HG03097 (cell line): ENCODE data around the gene DEF6.

Experiments used
- ATAC-seq: cut with Tn5 transposase; IDR thresholded peaks from one replicate; pipeline ENCODE4 v1.9.1; 2021; ENCODE audit not compliant: unreplicated experiment, low FRiP score

Gene DEF6

DNA sequence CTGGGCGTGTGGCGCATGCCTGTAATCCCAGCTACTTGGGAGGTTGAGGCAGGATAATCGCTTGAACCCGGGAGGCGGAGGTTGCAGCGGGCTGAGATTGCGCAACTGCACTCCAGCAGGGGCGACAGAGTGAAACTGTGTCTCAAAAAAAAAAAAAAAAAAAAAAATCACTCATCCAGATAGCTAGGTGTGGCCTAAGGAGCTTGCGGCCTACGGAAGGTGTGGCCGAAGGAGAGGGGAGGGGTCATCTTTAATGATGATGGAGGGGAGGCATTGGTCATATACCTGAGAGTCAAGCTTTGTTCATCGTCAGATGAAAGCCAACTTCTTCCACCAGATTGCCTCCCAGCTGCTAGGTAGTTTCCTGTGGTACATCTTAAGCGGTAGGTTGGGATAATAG lies 43.9 kb downstream of the DEF6 start:
- ATAC-seq, result no peak

DNA sequence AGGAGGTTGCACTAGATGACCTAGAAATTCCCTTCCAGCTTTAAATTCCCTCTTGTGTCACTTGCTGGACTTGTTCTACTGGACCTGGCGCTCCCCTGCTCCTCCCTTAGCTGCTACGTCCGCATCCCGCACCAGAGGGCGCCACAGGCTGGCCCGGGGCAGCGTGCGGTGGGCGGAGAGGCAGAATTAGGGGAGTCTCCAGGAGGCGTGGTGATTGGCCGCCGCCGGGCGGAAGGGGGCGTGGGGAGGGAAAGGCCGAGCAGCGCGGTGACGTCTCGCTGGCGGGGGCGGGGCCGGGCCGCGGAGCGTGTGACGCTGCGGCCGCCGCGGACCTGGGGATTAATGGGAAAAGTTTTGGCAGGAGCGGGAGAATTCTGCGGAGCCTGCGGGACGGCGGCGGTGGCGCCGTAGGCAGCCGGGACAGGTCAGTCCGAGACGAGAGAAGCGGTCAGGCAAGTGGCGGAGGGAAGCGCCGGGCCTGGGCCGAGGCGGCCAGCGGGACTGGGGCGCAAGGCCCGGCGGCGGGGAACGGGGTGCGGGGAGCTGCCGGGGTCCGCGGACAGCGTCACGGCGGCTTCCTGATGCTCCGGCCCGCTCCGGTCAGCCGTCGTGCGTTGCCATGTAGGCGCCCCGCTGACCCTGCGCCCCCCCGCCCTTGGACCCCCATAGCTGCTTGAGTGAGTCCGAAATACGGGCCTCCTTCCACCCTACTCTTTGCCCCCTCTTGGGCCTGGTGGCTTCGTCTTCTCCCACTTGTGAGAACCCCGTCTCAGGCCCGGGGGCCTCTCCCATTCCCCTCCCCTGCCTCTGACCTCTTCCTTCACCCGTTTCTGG lies 44.9 kb downstream of the DEF6 start, which contains the start of gene PPARD:
Gene PPARD (plus strand): TSS at position 301 of the 834 bp plus-strand sequence. CDS start 68,530 bp downstream, outside the sequence.
- peak; percentile 96 for ATAC-seq

- no peak for ATAC-seq
Measured at GRCh38 chr6:35343092-35343834, 45.6 kb downstream of the DEF6 start.

DNA sequence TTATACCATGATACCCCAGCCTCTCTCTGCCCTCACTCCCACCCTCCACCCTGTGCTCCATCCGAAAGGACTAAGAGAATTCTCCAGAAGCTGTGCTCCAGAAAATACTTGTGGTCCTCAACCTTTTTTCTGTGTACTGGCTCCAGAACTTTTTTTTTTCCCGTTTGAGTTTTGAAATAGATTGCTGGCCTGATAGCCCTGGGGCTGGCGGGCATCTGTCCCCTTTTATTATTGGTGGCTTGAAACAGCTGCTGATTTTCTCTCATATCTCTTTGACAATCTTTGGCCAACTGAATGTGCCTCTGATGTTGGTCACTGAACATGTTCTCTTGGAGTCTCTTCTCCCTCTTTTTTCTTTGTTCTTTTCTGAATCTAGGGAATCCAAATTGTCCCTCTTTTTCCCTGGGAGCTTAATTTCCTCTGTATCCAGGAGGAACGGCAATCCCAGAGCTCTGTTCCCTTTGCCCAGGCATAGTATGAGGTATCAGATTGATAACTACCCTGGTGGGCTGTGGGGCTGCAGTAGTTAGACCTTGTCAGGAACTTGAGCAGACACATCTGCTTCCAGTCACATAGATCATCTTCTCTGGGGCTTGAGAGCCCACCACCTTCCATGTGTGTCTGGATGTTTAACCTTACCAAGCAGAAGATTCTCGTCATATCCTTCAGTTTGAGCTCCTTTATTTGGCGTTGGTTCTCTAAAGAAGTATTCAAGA lies 46.4 kb downstream of the DEF6 start:
- ATAC-seq, result no peak

GRCh38 chr6:35351422-35351821 lies 53.8 kb downstream of the DEF6 start:
- no peak for ATAC-seq

DNA sequence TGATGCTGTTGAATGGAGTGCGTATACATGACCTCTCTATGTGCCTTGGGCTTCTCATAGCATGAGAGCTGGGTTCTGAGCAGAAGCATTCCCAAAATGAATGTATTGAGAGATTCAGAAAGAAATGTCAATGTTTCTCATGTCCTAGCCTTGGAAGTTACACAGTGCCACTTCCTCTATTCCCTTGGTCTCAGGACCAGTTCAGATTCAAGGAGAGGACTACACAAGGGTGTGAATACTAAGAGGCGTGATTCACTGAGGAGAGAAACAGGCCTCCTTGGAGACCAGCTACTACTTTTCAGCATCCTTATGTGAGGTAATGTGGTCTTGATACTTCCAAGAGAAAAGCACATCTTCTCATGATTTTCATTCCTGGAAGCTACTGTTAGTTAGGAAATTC lies 55.1 kb downstream of the DEF6 start:
- ATAC-seq, result no peak

DNA sequence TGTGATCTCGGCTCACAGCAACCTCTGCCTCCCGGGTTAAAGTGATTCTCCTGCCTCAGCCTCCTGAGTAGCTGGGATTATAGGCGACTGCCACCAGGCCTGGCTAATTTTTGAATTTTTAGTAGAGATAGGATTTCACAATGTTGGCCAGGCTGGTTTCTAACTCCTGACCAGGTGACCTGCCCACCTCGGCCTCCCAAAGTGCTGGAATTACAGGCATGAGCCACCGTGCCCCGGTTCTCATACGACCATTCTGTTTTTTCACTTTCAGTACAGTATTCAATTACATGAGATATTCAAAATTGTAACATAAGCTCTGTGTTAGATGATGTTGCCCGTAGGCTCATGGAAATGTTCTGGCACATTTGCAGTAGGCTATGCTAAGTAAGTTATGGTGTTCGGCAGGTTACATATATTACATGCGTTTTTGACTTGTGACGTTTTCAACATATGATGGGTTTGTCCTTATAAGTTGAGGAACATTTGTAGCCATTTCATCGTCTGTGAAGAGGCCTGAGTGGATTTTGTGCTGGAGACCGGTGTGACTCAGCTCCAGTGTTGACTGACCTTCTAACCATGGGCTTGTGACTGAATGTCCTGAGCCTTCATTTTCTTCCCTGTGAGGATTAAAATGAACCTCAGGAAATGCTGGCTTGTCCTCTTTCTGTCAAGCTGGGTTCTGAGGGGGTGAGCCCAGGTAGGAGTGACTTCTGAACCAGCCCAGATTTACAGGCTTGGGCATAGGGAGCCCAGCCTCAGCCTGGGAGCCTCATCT lies 56.9 kb downstream of the DEF6 start:
- ATAC-seq, result no peak

- ATAC-seq, result no peak
Measured at GRCh38 chr6:35356391-35356790, 58.8 kb downstream of the DEF6 start.

GRCh38 chr6:35357677-35358076 lies 60.1 kb downstream of the DEF6 start:
- ATAC-seq, result no peak

- ATAC-seq, result no peak
Measured at GRCh38 chr6:35358086-35358485, 60.5 kb downstream of the DEF6 start.

DNA sequence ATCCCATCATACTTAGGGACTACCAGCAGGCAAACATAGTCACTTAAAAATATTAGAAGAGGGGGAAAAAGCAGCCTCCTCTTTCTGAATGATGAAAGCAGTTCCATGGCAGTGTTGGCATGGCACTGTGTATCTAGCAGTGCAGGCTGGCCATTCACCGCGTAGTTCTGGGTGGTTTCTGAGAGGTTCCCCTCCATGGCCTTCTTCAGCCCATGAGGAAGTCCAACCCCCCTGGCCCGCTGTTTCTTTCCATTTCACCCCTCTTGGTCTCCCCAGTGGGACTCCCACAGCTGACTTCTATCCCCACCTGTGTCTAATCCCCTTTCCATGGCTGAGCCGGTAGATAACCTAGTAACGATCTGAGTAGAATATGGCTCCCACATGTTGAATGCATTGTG lies 61.7 kb downstream of the DEF6 start:
- no peak for ATAC-seq

DNA sequence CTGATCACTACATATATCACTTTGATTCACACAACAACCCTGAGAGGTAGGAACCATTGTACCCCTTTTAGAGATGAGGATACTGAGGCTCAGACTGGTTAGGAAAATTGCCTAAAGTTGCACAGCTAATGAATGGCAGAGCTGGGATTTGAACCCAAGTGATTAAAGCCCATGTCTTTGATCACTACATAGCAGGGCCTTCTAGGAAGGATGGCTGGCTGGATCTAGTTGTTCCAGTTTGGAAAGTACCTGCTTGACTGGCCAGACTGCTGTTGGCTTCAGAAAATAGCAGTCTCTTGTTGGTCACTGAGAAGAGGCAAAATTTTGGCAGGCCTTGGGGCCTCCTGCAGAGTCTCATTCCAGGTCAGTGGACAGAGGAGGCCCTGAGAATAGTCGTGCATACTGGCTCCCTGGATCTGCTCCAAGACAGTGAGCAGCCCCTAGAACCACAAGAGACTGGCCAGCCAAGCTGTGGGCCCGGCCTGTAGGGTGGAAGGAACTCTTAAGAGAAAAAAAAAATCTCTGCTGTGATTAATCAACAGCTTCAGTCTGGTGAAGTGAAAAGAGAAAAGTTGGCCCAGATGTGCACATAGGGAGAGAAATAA lies 62.2 kb downstream of the DEF6 start:
- ATAC-seq, result no peak

- no peak for ATAC-seq
Measured at GRCh38 chr6:35360349-35361138, 62.9 kb downstream of the DEF6 start.

GRCh38 chr6:35362200-35362599 lies 64.6 kb downstream of the DEF6 start:
- no peak for ATAC-seq

GRCh38 chr6:35363293-35363750 lies 65.7 kb downstream of the DEF6 start:
- no peak for ATAC-seq

DNA sequence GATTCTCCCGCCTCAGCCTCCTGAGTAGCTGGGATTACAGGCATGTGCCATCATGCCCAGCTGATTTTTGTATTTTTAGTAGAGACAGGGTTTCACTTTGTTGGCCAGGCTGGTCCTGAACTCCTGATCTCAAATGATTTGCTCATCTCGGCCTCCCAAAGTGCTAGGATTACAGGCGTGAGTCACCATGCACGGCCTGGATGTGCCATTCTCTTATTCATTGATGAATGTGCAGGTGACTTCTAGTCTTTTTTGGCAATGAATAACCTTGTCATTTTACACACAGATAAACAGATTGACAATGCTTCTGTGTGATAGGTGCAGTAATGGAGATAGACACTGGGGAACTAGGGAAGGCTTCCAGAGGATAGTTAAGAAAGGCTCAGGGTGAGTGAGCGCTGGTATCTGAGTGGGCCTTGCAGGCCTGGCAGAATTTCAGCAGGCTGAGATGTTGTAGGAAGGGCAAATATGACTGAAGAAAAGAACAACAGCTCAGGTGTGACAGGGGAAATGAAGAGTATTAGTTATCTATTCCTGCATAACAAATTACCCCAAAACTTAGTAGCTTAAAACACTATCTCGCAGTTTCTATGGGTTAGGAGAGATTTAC lies 68.1 kb downstream of the DEF6 start:
- ATAC-seq, result no peak

DNA sequence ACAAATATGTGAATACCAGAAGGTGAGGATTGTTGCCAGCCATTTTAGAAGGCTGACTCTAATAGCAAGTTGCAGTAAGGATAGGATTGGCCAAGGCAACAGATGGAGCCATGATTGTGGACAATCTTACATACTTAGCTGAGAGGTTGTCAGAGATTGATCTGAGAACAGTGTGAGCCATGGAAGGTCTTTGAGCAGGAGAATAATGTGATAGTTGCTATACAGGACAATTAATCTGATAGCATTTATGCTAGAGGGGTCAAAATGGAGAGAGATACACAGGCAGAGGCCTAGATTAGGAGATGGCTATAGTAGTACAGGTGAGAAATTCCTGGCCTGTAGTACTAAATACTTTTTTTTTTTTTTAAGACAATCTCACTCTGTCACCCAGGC lies 68.6 kb downstream of the DEF6 start:
- no peak for ATAC-seq

GRCh38 chr6:35367646-35368037 lies 70.0 kb downstream of the DEF6 start:
- no peak for ATAC-seq
